H54 (cell line): ENCODE measurements around the gene TFAP2E.

Source experiments
- DNase-seq: peaks from one replicate; pipeline ENCODE4 v3.0.0; 2011; ENCODE audit warnings: low spot score, mixed read lengths; ENCODE audit not compliant: insufficient read length
- FAIRE-seq: peaks from 3 replicates; lab custom pipeline; 2011; peaks lifted over from hg19 to GRCh38; lab: Jason Lieb, UNC
- POLR2A ChIP-seq: IDR thresholded peaks from 2 replicates; pipeline ENCODE4 v1.6.1; 2011; ENCODE audit warnings: low read depth, mild to moderate bottlenecking, low read length

Gene TFAP2E

GRCh38 chr1:35589516-35590427 is 16.7 kb downstream of the TFAP2E start:
- FAIRE-seq (no peak), DNase-seq (no peak)

GRCh38 chr1:35590476-35591040 is 17.4 kb downstream of the TFAP2E start:
- DNase-seq (no peak), FAIRE-seq (no peak)
- TF ChIP-seq POLR2A: no peak

More at GRCh38 chr1:35589516-35590427, 16.7 kb downstream of the TFAP2E start:
- TF ChIP-seq POLR2A: no peak

- no peak for DNase-seq
- TF ChIP-seq POLR2A: no peak
- FAIRE-seq: no peak
Observed at GRCh38 chr1:35591211-35591610, 18.1 kb downstream of the TFAP2E start.

- FAIRE-seq (no peak), DNase-seq (no peak)
- no peak for TF ChIP-seq POLR2A
Observed at GRCh38 chr1:35592991-35593769, 20.1 kb downstream of the TFAP2E start.

- FAIRE-seq (no peak), DNase-seq (no peak)
- TF ChIP-seq POLR2A: no peak
Observed at GRCh38 chr1:35594005-35594760, 21.1 kb downstream of the TFAP2E start.

- no peak for DNase-seq
- no peak for TF ChIP-seq POLR2A
- no peak for FAIRE-seq
Observed at GRCh38 chr1:35595684-35596083, 22.6 kb downstream of the TFAP2E start.

GRCh38 chr1:35597870-35598269 is 24.8 kb downstream of the TFAP2E start:
- TF ChIP-seq POLR2A: no peak
- no peak for DNase-seq
- no peak for FAIRE-seq

- no peak for TF ChIP-seq POLR2A
- no peak for DNase-seq
- FAIRE-seq: no peak
Observed at GRCh38 chr1:35598895-35599294, 25.8 kb downstream of the TFAP2E start.

GRCh38 chr1:35599411-35599810 is 26.3 kb downstream of the TFAP2E start:
- TF ChIP-seq POLR2A: no peak
- DNase-seq (no peak), FAIRE-seq (no peak)

GRCh38 chr1:35600593-35600992 is 27.5 kb downstream of the TFAP2E start:
- DNase-seq (no peak), FAIRE-seq (no peak)
- no peak for TF ChIP-seq POLR2A

- no peak for TF ChIP-seq POLR2A
- DNase-seq (no peak), FAIRE-seq (no peak)
Observed at GRCh38 chr1:35603468-35603867, 30.4 kb downstream of the TFAP2E start.

- TF ChIP-seq POLR2A: no peak
- DNase-seq (no peak), FAIRE-seq (no peak)
Observed at GRCh38 chr1:35603941-35604340, 30.8 kb downstream of the TFAP2E start.
